MCF 10A (cell line): Measurements from ENCODE around the gene ZNF747. TPM values are rescaled to one million over a fixed set of nuclear protein-coding genes. Genes with fewer than 3 reads are reported as not detected.

Source experiments
- BruUV-seq: library from RNA; stranded (reverse); fragments of 400-500 nt; replicated peaks from 2 replicates; lab custom pipeline; 2021; lab: Mats Ljungman, UMichigan
- CTCF ChIA-PET: fragments of 300-600 bp; sonication (Branson Sonifier 250); formaldehyde crosslinking; extraction: SDS; loops from one replicate; lab custom pipeline; 2021; ENCODE audit warnings: antibody characterized with exemption, inconsistent platforms; lab: Yijun Ruan, JAX
- POLR2A ChIA-PET: fragments of 300-600, 350-650 bp; sonication (Branson Sonifier 250); formaldehyde crosslinking; extraction: SDS; loops from one replicate; lab custom pipeline; 2020; ENCODE audit warnings: antibody characterized with exemption, inconsistent platforms; lab: Yijun Ruan, JAX
- DNase-seq: peaks from one replicate; pipeline ENCODE4 v3.0.0-alpha.2; 2018; ENCODE audit not compliant: unreplicated experiment
- H3K27ac Mint-ChIP-seq: one replicate; pipeline ENCODE4 v1.8.0; 2022; ENCODE audit warnings: mild to moderate bottlenecking, low read depth, mixed read lengths; ENCODE audit not compliant: unreplicated experiment
- H3K27me3 Mint-ChIP-seq: one replicate; pipeline ENCODE4 v1.8.0; 2022; ENCODE audit warnings: mixed read lengths; ENCODE audit not compliant: insufficient read depth, unreplicated experiment
- H3K36me3 Mint-ChIP-seq: one replicate; pipeline ENCODE4 v1.8.0; 2022; ENCODE audit warnings: mild to moderate bottlenecking, moderate library complexity, mixed read lengths; ENCODE audit not compliant: insufficient read depth, unreplicated experiment
- H3K4me1 Mint-ChIP-seq: one replicate; pipeline ENCODE4 v1.8.0; 2022; ENCODE audit warnings: mixed read lengths; ENCODE audit not compliant: insufficient read depth, unreplicated experiment
- H3K4me3 Mint-ChIP-seq: one replicate; pipeline ENCODE4 v1.8.0; 2022; ENCODE audit warnings: mild to moderate bottlenecking, moderate library complexity, mixed read lengths; ENCODE audit not compliant: unreplicated experiment
- H3K9me3 Mint-ChIP-seq: one replicate; pipeline ENCODE4 v1.8.0; 2022; ENCODE audit warnings: mixed read lengths; ENCODE audit not compliant: unreplicated experiment
- intact Hi-C: fragments of 100-400 bp; cut with micrococcal nuclease; formaldehyde crosslinking; loops from 2 replicates; pipeline ENCODE4 v1.14.1; 2022
- total RNA-seq: library from RNA; stranded (reverse); gene quantifications from 2 replicates; pipeline ENCODE4 v1.2.3, GENCODE V29; 2022
- TF ChIP-seq, protein P1 (sequence below): fragments of 200-600 bp; IDR thresholded peaks from one replicate; pipeline ENCODE4 v1.8.0; 2022; ENCODE audit warnings: antibody characterized with exemption, mild to moderate bottlenecking; ENCODE audit not compliant: unreplicated experiment

ZNF747 gene
- total RNA-seq, 1 experiment from 2014 or later = 13.7 TPM

DNA sequence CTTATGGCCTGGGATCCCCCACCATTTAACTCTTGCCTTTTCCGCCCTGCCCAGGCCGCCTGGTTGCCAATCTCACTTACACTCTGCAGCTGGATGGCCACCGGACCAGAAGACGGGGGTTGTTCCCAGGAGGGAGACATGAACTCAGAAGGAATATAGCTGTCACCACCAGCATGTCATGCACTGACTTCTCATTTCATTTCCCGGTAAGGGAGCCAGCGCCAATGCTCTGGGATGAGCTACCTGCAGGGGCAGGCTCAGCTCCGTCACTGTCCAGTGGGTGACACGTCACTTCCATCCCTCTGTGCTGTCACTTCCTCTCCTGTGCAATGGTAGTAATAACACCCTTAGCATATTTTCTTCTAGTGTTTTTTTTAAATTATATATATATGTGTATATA lies 35.4 kb downstream of the ZNF747 start:
- POLR2A ChIA-PET = no interaction called here
- no peaks in the 10 kb centered on the region for H3K27me3 Mint-ChIP-seq
- intact Hi-C loops = no loop called here
- no peaks in the 10 kb centered on the region for H3K9me3 Mint-ChIP-seq
- no TSS peak for BruUV-seq
- no peak overlapping the region for H3K4me3 Mint-ChIP-seq
- H3K4me1 Mint-ChIP-seq = no peaks in the 10 kb centered on the region
- H3K27ac Mint-ChIP-seq = no peak overlapping the region
- no peaks in the 10 kb centered on the region for H3K36me3 Mint-ChIP-seq
- TF ChIP-seq, protein P1, sequence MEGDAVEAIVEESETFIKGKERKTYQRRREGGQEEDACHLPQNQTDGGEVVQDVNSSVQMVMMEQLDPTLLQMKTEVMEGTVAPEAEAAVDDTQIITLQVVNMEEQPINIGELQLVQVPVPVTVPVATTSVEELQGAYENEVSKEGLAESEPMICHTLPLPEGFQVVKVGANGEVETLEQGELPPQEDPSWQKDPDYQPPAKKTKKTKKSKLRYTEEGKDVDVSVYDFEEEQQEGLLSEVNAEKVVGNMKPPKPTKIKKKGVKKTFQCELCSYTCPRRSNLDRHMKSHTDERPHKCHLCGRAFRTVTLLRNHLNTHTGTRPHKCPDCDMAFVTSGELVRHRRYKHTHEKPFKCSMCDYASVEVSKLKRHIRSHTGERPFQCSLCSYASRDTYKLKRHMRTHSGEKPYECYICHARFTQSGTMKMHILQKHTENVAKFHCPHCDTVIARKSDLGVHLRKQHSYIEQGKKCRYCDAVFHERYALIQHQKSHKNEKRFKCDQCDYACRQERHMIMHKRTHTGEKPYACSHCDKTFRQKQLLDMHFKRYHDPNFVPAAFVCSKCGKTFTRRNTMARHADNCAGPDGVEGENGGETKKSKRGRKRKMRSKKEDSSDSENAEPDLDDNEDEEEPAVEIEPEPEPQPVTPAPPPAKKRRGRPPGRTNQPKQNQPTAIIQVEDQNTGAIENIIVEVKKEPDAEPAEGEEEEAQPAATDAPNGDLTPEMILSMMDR = no peak
- CTCF ChIA-PET = interaction anchor here (0.6 to 1.8 kb wide), 3 partner anchors 11 to 130 kb away, joined by 3 to 5 read pairs (median 3); no protein-coding TSS in a partner anchor
- no peak for DNase-seq

DNA sequence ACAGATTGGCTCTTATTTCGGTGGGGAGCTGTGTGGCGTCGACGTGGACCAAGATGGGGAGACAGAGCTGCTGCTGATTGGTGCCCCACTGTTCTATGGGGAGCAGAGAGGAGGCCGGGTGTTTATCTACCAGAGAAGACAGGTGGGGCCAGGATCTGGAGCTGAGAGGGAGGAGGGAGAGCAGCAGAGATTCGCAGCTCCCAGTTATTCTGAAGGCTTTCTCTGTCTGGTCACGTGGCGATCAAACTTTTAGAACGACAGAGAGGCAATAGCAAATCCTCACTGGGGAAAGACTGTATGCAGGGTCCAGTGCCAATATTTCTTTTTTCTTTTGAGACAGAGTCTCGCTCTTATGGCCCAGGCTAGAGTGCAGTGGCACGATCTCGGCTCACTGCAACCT lies 39.9 kb downstream of the ZNF747 start:
- ChIA-PET CTCF (no interaction called here), POLR2A (interaction anchor here (1.0 kb wide), 1 partner anchor 33 kb away, joined by 3 read pairs; no protein-coding TSS in a partner anchor)
- Mint-ChIP-seq H3K4me3 (no peak overlapping the region), H3K9me3 (no peaks in the 10 kb centered on the region), H3K4me1 (peaks cover 15% of the 10 kb centered on the region), H3K36me3 (peaks cover 5% of the 10 kb centered on the region), H3K27me3 (no peaks in the 10 kb centered on the region), H3K27ac (no peak overlapping the region)
- no peak for DNase-seq
- intact Hi-C loops = no loop called here
- BruUV-seq = no TSS peak
- TF ChIP-seq, protein P1 = no peak

DNA sequence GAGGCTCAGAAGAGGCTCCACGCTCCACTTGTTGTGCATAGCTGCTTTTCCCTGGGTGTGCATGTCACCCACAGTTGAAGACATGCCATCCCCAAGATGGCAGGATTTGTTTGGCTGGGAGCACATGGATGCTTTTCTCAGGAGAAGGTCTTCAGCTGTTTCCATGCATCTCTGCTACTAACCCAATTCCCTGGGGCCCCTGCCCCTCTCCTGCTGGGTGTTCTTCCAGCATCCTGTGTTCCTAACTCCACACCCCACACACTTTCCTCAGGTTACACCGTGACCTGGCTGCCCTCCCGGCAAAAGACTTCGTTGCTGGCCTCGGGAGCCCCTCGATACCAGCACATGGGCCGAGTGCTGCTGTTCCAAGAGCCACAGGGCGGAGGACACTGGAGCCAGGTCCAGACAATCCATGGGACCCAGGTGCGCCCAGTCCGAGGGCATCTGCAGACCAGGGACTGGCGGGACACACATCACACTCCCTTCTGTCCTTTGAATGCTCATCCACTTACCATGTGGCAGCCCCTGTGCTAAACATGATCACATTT lies 40.6 kb downstream of the ZNF747 start:
- CTCF ChIA-PET = interaction anchor here (0.6 to 1.0 kb wide), 2 partner anchors 10 to 26 kb away, joined by 3 read pairs; no protein-coding TSS in a partner anchor

GRCh38 chr16:30491744-30492308 lies 42.8 kb downstream of the ZNF747 start:
- H3K36me3 Mint-ChIP-seq = peaks cover 5% of the 10 kb centered on the region
- H3K27me3 Mint-ChIP-seq = no peaks in the 10 kb centered on the region
- TF ChIP-seq, protein P1 = no peak
- no peak overlapping the region for H3K4me3 Mint-ChIP-seq
- POLR2A ChIA-PET = interaction anchor here (0.6 to 2.9 kb wide), 5 partner anchors 34 to 423 kb away, joined by 3 to 11 read pairs (median 3); partner anchors contain the start of genes SEPHS2 and ZNF747
- intact Hi-C loops = loop anchor here (2.0 kb wide), 1 partner anchor 35 kb away; the partner anchor contains the start of gene ZNF768
- H3K27ac Mint-ChIP-seq = no peak overlapping the region
- CTCF ChIA-PET = interaction anchor here (0.9 to 2.0 kb wide), 2 partner anchors 30 to 62 kb away, joined by 3 to 7 read pairs; partner anchors contain the start of gene DCTPP1
- H3K9me3 Mint-ChIP-seq = no peaks in the 10 kb centered on the region
- peak; percentile 82 for DNase-seq
- H3K4me1 Mint-ChIP-seq = peaks cover 20% of the 10 kb centered on the region
- BruUV-seq = no TSS peak

More for the DNA sequence above, 40.6 kb downstream of the ZNF747 start:
- Mint-ChIP-seq H3K36me3 (peaks cover 5% of the 10 kb centered on the region), H3K9me3 (no peaks in the 10 kb centered on the region), H3K4me1 (peaks cover 16% of the 10 kb centered on the region), H3K27me3 (no peaks in the 10 kb centered on the region), H3K4me3 (no peak overlapping the region), H3K27ac (no peak overlapping the region)
- POLR2A ChIA-PET = interaction anchor here (1.1 kb wide), 1 partner anchor 33 kb away, joined by 3 read pairs; no protein-coding TSS in a partner anchor
- no peak for DNase-seq
- intact Hi-C loops = no loop called here
- TF ChIP-seq, protein P1 = no peak
- no TSS peak for BruUV-seq
